SH-SY5Y (cell line): ENCODE results near the gene CRYGB.
"Not testable (repeated sequence)": the region's sequence is repeated elsewhere in the genome, so short reads cannot be mapped to it uniquely, and the experiment has no call there.

ENCODE experiments used
- GATA2 ChIP-seq: IDR thresholded peaks from 2 replicates; pipeline ENCODE4 v1.6.1; 2011; ENCODE audit warnings: mild to moderate bottlenecking, low read depth, low read length
- GATA3 ChIP-seq: IDR thresholded peaks from 2 replicates; pipeline ENCODE4 v1.6.1; 2011; ENCODE audit warnings: low read depth, mild to moderate bottlenecking, low read length, moderate library complexity

DNA sequence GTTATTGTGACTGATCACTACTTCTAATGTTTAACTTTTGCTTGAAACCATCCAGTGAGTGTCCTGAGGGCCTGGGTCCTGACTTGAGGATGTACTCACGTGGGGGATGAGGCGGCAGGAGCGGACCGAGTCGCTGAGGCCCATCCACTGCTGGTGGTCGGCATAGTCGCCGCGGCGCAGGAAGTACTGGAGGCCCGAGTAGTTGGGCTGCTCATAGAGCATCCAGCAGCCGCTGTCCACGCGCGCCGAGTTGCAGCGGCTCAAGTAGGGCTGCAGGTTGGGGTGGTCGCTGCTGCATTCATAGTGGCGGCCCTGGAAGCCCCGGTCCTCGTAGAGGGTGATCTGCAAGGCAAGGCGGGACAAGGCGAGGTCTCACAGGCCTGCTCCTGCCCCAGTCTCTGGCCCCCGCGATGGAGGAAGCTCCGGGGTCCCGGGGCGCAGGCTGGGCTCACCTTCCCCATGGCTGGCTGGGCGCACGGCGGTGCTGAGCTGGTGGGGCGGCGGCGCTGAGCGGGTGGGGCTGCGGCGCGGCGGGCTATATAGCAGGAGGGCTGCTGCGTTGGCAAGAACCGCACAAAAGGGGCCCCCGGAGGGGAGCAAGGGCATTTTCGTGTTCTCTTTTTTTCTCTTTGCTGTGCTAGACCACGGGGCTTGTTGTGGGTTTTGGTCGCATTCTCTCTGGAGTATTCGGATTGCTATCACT is 21.8 kb downstream of the CRYGB start, which contains the start of gene CRYGD:
- TF ChIP-seq GATA3, GATA2: not testable (repeated sequence)
